ENCODE measurements around the gene NTHL1. TPM values are rescaled to one million over a fixed set of nuclear protein-coding genes. Genes with fewer than 3 reads are reported as not detected.

Gene NTHL1
- total and polyA plus RNA-seq, 2 donors (not counting 1 experiment from before 2014, with no cell fraction given), result 8.4 to 44.4 TPM

DNA sequence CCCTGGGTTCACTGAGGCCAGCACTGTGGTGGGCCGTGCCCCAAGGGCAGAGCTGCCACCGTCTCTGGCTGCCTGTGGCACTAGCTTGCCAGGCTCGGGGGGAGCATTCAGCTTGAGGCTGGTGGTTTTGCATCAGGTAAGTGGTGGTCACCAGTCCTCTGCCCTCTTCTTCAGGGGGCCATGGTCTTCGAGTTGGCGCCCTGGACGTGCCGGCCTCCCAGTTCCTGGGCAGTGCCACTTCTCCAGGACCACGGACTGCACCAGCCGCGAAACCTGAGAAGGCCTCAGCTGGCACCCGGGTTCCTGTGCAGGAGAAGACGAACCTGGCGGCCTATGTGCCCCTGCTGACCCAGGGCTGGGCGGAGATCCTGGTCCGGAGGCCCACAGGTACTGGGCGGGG lies 32.4 kb upstream of the NTHL1 start:
- Histone ChIP-seq H3K4me1 (ENCODE audit: control insufficient read depth, extremely low read depth, insufficient read depth, low read length) (peaks cover 6% of the 10 kb centered on the region), H3K4me3 (replicated peaks in 1 of 4; ENCODE audit: control extremely low read depth in 1 of 4, insufficient read depth in 1 of 4, low read depth in 3 of 4, low read length in 4 of 4) (no peak overlapping the region), H3K4me2 (ENCODE audit: extremely low read depth, insufficient read depth, low read length) (no peak overlapping the region), H3K27me3 (ENCODE audit: control insufficient read depth, insufficient read depth, low read length) (no peaks in the 10 kb centered on the region), H3K27ac (ENCODE audit: insufficient read depth, low read length) (no peak overlapping the region), H2AFZ (ENCODE audit: low read length) (no peak overlapping the region), H3K9me3 (ENCODE audit: control insufficient read depth, insufficient read depth, low read depth, low read length) (no peaks in the 10 kb centered on the region), H4K20me1 (ENCODE audit: control insufficient read depth, extremely low read depth, insufficient read depth, low read length) (no peaks in the 10 kb centered on the region), H3K36me3 (ENCODE audit: control insufficient read depth, insufficient read depth, low read length) (peaks cover 48% of the 10 kb centered on the region), H3K9ac (ENCODE audit: insufficient read depth, low read length) (no peak overlapping the region), H3K79me2 (ENCODE audit: control insufficient read depth, insufficient read depth, low read length) (no peaks in the 10 kb centered on the region)
- no peak for DNase-seq (ENCODE audit: low read depth in 2 of 2)
- TF ChIP-seq EZH2 (IDR thresholded peaks at IDR 0.05; ENCODE audit: low read length, missing control alignments), result no peak
- TF ChIP-seq, protein P1, sequence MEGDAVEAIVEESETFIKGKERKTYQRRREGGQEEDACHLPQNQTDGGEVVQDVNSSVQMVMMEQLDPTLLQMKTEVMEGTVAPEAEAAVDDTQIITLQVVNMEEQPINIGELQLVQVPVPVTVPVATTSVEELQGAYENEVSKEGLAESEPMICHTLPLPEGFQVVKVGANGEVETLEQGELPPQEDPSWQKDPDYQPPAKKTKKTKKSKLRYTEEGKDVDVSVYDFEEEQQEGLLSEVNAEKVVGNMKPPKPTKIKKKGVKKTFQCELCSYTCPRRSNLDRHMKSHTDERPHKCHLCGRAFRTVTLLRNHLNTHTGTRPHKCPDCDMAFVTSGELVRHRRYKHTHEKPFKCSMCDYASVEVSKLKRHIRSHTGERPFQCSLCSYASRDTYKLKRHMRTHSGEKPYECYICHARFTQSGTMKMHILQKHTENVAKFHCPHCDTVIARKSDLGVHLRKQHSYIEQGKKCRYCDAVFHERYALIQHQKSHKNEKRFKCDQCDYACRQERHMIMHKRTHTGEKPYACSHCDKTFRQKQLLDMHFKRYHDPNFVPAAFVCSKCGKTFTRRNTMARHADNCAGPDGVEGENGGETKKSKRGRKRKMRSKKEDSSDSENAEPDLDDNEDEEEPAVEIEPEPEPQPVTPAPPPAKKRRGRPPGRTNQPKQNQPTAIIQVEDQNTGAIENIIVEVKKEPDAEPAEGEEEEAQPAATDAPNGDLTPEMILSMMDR (conservative IDR thresholded peaks at IDR 0.05 in 1 of 2, IDR thresholded peaks at IDR 0.05 in 1 of 2; ENCODE audit: low read depth in 1 of 2, low read length in 2 of 2), result no peak

DNA sequence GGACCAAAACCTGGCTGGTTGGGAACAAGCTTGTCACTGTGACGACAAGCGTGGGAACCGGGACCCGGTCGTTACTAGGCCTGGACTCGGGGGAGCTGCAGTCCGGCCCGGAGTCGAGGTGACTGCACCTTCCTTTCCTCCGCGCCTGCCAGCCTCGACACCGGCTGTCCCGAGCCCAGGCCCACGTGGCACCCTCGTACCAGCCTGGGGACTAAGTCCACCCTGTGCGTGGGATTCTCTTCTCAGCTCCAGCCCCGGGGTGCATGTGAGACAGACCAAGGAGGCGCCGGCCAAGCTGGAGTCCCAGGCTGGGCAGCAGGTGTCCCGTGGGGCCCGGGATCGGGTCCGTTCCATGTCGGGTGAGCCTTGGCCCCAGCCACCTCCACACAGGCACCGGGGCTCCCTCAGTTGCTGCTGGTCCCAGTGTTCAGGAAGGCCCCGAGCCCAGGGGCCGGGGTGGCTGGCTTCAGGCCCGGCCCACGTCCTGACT lies 31.7 kb upstream of the NTHL1 start:
- H3K4me2 ChIP-seq (ENCODE audit: extremely low read depth, insufficient read depth, low read length), result no peak overlapping the region
- TF ChIP-seq, protein P1 (conservative IDR thresholded peaks at IDR 0.05 in 1 of 2, IDR thresholded peaks at IDR 0.05 in 1 of 2; ENCODE audit: low read depth in 1 of 2, low read length in 2 of 2), result no peak
- no peak for TF ChIP-seq EZH2 (IDR thresholded peaks at IDR 0.05; ENCODE audit: low read length, missing control alignments)
- peaks cover 6% of the 10 kb centered on the region for H3K4me1 ChIP-seq (ENCODE audit: control insufficient read depth, extremely low read depth, insufficient read depth, low read length)
- no peak overlapping the region for H3K27ac ChIP-seq (ENCODE audit: insufficient read depth, low read length)
- H2AFZ ChIP-seq (ENCODE audit: low read length), result no peak overlapping the region
- no peaks in the 10 kb centered on the region for H4K20me1 ChIP-seq (ENCODE audit: control insufficient read depth, extremely low read depth, insufficient read depth, low read length)
- peaks cover 45% of the 10 kb centered on the region for H3K36me3 ChIP-seq (ENCODE audit: control insufficient read depth, insufficient read depth, low read length)
- H3K27me3 ChIP-seq (ENCODE audit: control insufficient read depth, insufficient read depth, low read length), result no peaks in the 10 kb centered on the region
- DNase-seq (ENCODE audit: low read depth in 2 of 2), result no peak
- H3K4me3 ChIP-seq (replicated peaks in 1 of 4; ENCODE audit: control extremely low read depth in 1 of 4, insufficient read depth in 1 of 4, low read depth in 3 of 4, low read length in 4 of 4), result no peak overlapping the region
- H3K9ac ChIP-seq (ENCODE audit: insufficient read depth, low read length), result no peak overlapping the region
- no peaks in the 10 kb centered on the region for H3K79me2 ChIP-seq (ENCODE audit: control insufficient read depth, insufficient read depth, low read length)
- no peaks in the 10 kb centered on the region for H3K9me3 ChIP-seq (ENCODE audit: control insufficient read depth, insufficient read depth, low read depth, low read length)

DNA sequence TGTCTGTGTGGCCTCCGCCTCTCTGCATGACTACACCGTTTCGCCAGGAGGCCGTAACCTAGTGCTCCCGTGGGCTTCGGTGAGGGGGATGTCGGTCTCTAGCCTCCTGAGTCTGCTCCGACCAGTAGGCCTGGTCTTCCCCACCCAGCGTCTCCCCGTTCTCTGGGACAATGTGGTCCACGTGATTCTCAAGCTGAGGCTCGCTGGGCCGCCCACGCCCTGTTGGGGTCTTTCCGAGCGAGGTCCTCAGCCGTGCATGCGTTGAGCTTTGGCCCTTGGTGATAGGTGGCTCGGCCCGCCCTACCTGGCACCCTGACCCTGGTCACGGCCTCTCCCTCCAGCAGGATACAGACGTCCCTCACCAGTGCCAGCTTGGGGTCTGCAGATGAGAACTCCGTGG lies 31.1 kb upstream of the NTHL1 start:
- H3K9me3 ChIP-seq (ENCODE audit: control insufficient read depth, insufficient read depth, low read depth, low read length), result no peaks in the 10 kb centered on the region
- H3K27me3 ChIP-seq (ENCODE audit: control insufficient read depth, insufficient read depth, low read length), result no peaks in the 10 kb centered on the region
- peaks cover 6% of the 10 kb centered on the region for H3K4me1 ChIP-seq (ENCODE audit: control insufficient read depth, extremely low read depth, insufficient read depth, low read length)
- no peak overlapping the region for H3K27ac ChIP-seq (ENCODE audit: insufficient read depth, low read length)
- H4K20me1 ChIP-seq (ENCODE audit: control insufficient read depth, extremely low read depth, insufficient read depth, low read length), result no peaks in the 10 kb centered on the region
- H3K79me2 ChIP-seq (ENCODE audit: control insufficient read depth, insufficient read depth, low read length), result no peaks in the 10 kb centered on the region
- H3K9ac ChIP-seq (ENCODE audit: insufficient read depth, low read length), result no peak overlapping the region
- H3K4me2 ChIP-seq (ENCODE audit: extremely low read depth, insufficient read depth, low read length), result no peak overlapping the region
- H3K4me3 ChIP-seq (replicated peaks in 1 of 4; ENCODE audit: control extremely low read depth in 1 of 4, insufficient read depth in 1 of 4, low read depth in 3 of 4, low read length in 4 of 4), result no peak overlapping the region
- TF ChIP-seq, protein P1 (conservative IDR thresholded peaks at IDR 0.05 in 1 of 2, IDR thresholded peaks at IDR 0.05 in 1 of 2; ENCODE audit: low read depth in 1 of 2, low read length in 2 of 2), result no peak
- TF ChIP-seq EZH2 (IDR thresholded peaks at IDR 0.05; ENCODE audit: low read length, missing control alignments), result no peak
- peaks cover 43% of the 10 kb centered on the region for H3K36me3 ChIP-seq (ENCODE audit: control insufficient read depth, insufficient read depth, low read length)
- DNase-seq (ENCODE audit: low read depth in 2 of 2), result no peak
- no peak overlapping the region for H2AFZ ChIP-seq (ENCODE audit: low read length)
